IMR-90 (cell line): Measurements from ENCODE around the gene EMX2. TPM values are rescaled to one million over a fixed set of nuclear protein-coding genes. Genes with fewer than 3 reads are reported as not detected.

Experiments
- ATAC-seq: fragments of 200-7000 bp; cut with Tn5 transposase; 2 replicates; pipeline ENCODE4 v1.9.1; 2020; ENCODE audit warnings: low read depth, mild to moderate bottlenecking, moderate library complexity
- BruUV-seq: library from RNA; stranded (reverse); fragments of 400-500 nt; replicated peaks from 2 replicates; lab custom pipeline; 2021; lab: Mats Ljungman, UMichigan
- CTCF ChIA-PET: fragments of 300-600 bp; formaldehyde crosslinking; extraction: SDS; loops from one replicate; lab custom pipeline; 2021; ENCODE audit warnings: antibody characterized with exemption; lab: Yijun Ruan, JAX
- POLR2A ChIA-PET: fragments of 300-600 bp; sonication (Branson Sonifier 250); formaldehyde crosslinking; loops from one replicate; lab custom pipeline; 2022; ENCODE audit warnings: antibody characterized with exemption; ENCODE audit not compliant: unreplicated experiment; lab: Charles Lee
- DNase-seq: peaks from one replicate; pipeline ENCODE4 v3.0.0; 2013
- H2AFZ ChIP-seq: replicated peaks from 2 replicates; pipeline ENCODE3; 2013; ENCODE audit warnings: low read length, mild to moderate bottlenecking; ENCODE audit not compliant: poor library complexity
- H2AK5ac ChIP-seq: 2 replicates; pipeline ENCODE4 v1.6.1; 2013; ENCODE audit warnings: low read depth, low read length, inconsistent platforms
- H2AK9ac ChIP-seq: replicated peaks from 2 replicates; pipeline ENCODE3; 2013; ENCODE audit warnings: mild to moderate bottlenecking, low read depth, low read length, moderate library complexity; ENCODE audit not compliant: poor library complexity
- H2BK120ac ChIP-seq: 2 replicates; pipeline ENCODE4 v1.6.1; 2013; ENCODE audit warnings: low read depth, low read length, inconsistent platforms
- H2BK15ac ChIP-seq: 3 replicates; pipeline ENCODE4 v1.6.1; 2013; ENCODE audit warnings: low read depth, low read length, inconsistent platforms
- H2BK20ac ChIP-seq: 2 replicates; pipeline ENCODE4 v1.6.1; 2013; ENCODE audit warnings: low read depth, mild to moderate bottlenecking, inconsistent platforms, low read length, moderate library complexity
- H2BK5ac ChIP-seq: 2 replicates; pipeline ENCODE4 v1.6.1; 2013; ENCODE audit warnings: mild to moderate bottlenecking, low read depth, low read length, inconsistent platforms; ENCODE audit not compliant: poor library complexity, severe bottlenecking
- H3K14ac ChIP-seq: replicated peaks from 2 replicates; pipeline ENCODE4 v1.6.1; 2013; ENCODE audit warnings: low read depth, low read length, inconsistent platforms
- H3K18ac ChIP-seq: 2 replicates; pipeline ENCODE4 v1.6.1; 2013; ENCODE audit warnings: low read depth, low read length, control low read depth
- H3K23ac ChIP-seq: 2 replicates; pipeline ENCODE4 v1.6.1; 2013; ENCODE audit warnings: low read depth, low read length, inconsistent platforms
- H3K27ac ChIP-seq: 2 replicates; pipeline ENCODE4 v1.5.1; 2013; ENCODE audit warnings: mild to moderate bottlenecking, control low read depth, low read length; ENCODE audit not compliant: insufficient read depth
- H3K27me3 ChIP-seq: 2 replicates; pipeline ENCODE4 v1.6.1; 2013; ENCODE audit warnings: low read length; ENCODE audit not compliant: control insufficient read depth, insufficient read depth
- H3K36me3 ChIP-seq: 2 replicates; pipeline ENCODE4 v1.6.1; 2013; ENCODE audit warnings: low read length, mixed read lengths; ENCODE audit not compliant: control insufficient read depth, insufficient read depth
- H3K4ac ChIP-seq: 2 replicates; pipeline ENCODE4 v1.6.1; 2013; ENCODE audit warnings: low read depth, low read length, inconsistent platforms
- H3K4me1 ChIP-seq: 2 replicates; pipeline ENCODE4 v1.6.1; 2013; ENCODE audit warnings: low read length, mixed read lengths; ENCODE audit not compliant: control insufficient read depth, insufficient read depth
- H3K4me2 ChIP-seq: 2 replicates; pipeline ENCODE4 v1.6.1; 2013; ENCODE audit warnings: low read depth, mild to moderate bottlenecking, control low read depth, low read length, moderate library complexity
- H3K4me3 ChIP-seq: 2 replicates; pipeline ENCODE4 v1.5.1; 2013; ENCODE audit warnings: low read depth, mild to moderate bottlenecking, control low read depth, low read length, moderate library complexity; ENCODE audit not compliant: insufficient read depth
- H3K56ac ChIP-seq: 2 replicates; pipeline ENCODE4 v1.6.1; 2013; ENCODE audit warnings: low read length, inconsistent platforms; ENCODE audit not compliant: insufficient read depth; ENCODE audit errors: extremely low read depth
- H3K79me1 ChIP-seq, 2 experiments: 2 replicates each; pipeline ENCODE4 v1.6.1; 2013; ENCODE audit warnings: low read length in 2 of 2, inconsistent platforms in 1 of 2, low read depth in 1 of 2
- H3K9ac ChIP-seq: 2 replicates; pipeline ENCODE4 v1.6.1; 2013; ENCODE audit warnings: low read depth, low read length, control low read depth
- H3K9me1 ChIP-seq: 2 replicates; pipeline ENCODE4 v1.6.1; 2013; ENCODE audit warnings: low read length, inconsistent platforms; ENCODE audit not compliant: insufficient read depth
- H3K9me3 ChIP-seq: 2 replicates; pipeline ENCODE4 v1.6.1; 2013; ENCODE audit warnings: low read length; ENCODE audit not compliant: control insufficient read depth, insufficient read depth
- H4K20me1 ChIP-seq: 2 replicates; pipeline ENCODE4 v1.6.1; 2013; ENCODE audit warnings: low read length, inconsistent platforms; ENCODE audit not compliant: insufficient read depth
- H4K5ac ChIP-seq: 2 replicates; pipeline ENCODE4 v1.6.1; 2013; ENCODE audit warnings: mild to moderate bottlenecking, low read depth, low read length, control low read depth
- H4K8ac ChIP-seq, 2 experiments: 2 replicates each; pipeline ENCODE4 v1.6.1; 2013; ENCODE audit warnings: low read depth in 2 of 2, low read length in 2 of 2, control low read depth in 1 of 2, inconsistent platforms in 1 of 2
- H4K91ac ChIP-seq: 2 replicates; pipeline ENCODE4 v1.6.1; 2013; ENCODE audit warnings: low read depth, low read length, inconsistent platforms; ENCODE audit not compliant: insufficient read depth
- CEBPB ChIP-seq: IDR thresholded peaks from 2 replicates; pipeline ENCODE4 v1.6.1; 2012; ENCODE audit warnings: low read depth, low read length, improper control_type of control experiment
- CHD1 ChIP-seq: IDR thresholded peaks from 2 replicates; pipeline ENCODE4 v1.6.1; 2012; ENCODE audit warnings: low read depth, low read length, improper control_type of control experiment
- FOS ChIP-seq: fragments of 150-350 bp; IDR thresholded peaks from 2 replicates; pipeline ENCODE4 v1.6.1; 2016; ENCODE audit warnings: low read depth, low read length
- MAFK ChIP-seq: IDR thresholded peaks from 2 replicates; pipeline ENCODE4 v1.6.1; 2012; ENCODE audit warnings: low read depth, low read length, improper control_type of control experiment
- MAZ ChIP-seq: IDR thresholded peaks from 2 replicates; pipeline ENCODE4 v1.6.1; 2012; ENCODE audit warnings: low read depth, mild to moderate bottlenecking, low read length, improper control_type of control experiment, moderate library complexity, borderline replicate concordance
- NFE2L2 ChIP-seq: fragments of 150-350 bp; IDR thresholded peaks from 2 replicates; pipeline ENCODE4 v1.6.1; 2016; ENCODE audit warnings: low read depth, mild to moderate bottlenecking, low read length
- POLR2A ChIP-seq: IDR thresholded peaks from 2 replicates; pipeline ENCODE4 v1.6.1; 2012; ENCODE audit warnings: mild to moderate bottlenecking, low read depth, low read length
- RAD21 ChIP-seq: IDR thresholded peaks from 2 replicates; pipeline ENCODE4 v1.6.1; 2012; ENCODE audit warnings: low read length, improper control_type of control experiment
- RCOR1 ChIP-seq: IDR thresholded peaks from 2 replicates; pipeline ENCODE4 v1.6.1; 2012; ENCODE audit warnings: mild to moderate bottlenecking, low read length, improper control_type of control experiment; ENCODE audit not compliant: insufficient replicate concordance
- SMC3 ChIP-seq: fragments of 150-350 bp; IDR thresholded peaks from 2 replicates; pipeline ENCODE4 v1.6.1; 2016; ENCODE audit warnings: low read depth, mild to moderate bottlenecking, antibody characterized with exemption, low read length, moderate library complexity
- whole genome bisulfite sequencing, 2 experiments: methylation state at CpG; one replicate each; pipeline versions ENCODE4 v1.1.5 to v1.1.7; 2013; ENCODE audit warnings: missing lambda C conversion rate in 2 of 2; ENCODE audit not compliant: insufficient read length in 1 of 2; ENCODE audit errors: extremely low coverage in 2 of 2; 5-methylcytosine and 5-hydroxymethylcytosine counted together
- dilution Hi-C: fragments of 300-500 bp; cut with HindIII; formaldehyde crosslinking; loops from one replicate; pipeline ENCODE4 v1.14.3; 2018; ENCODE audit warnings: low sequenced_read_pairs; ENCODE audit not compliant: unreplicated experiment
- in situ Hi-C: fragments of 300-500 bp; cut with MboI; formaldehyde crosslinking; loops from 3 replicates; pipeline ENCODE4 v1.14.3; 2019; ENCODE audit warnings: low sequenced_read_pairs, inconsistent platforms, mixed read lengths
- intact Hi-C: fragments of 100-400 bp; cut with micrococcal nuclease; formaldehyde crosslinking; loops from 2 replicates; pipeline ENCODE4 v1.10.0; 2022
- polyA plus RNA-seq, 3 experiments: library from polyadenylated mRNA; depleted of rRNA; stranded (reverse); fragments of >200 nt; gene quantifications; 2 replicates each; pipeline ENCODE4 v1.2.3, GENCODE V29; 2012; ENCODE audit warnings: low replicate concordance in 1 of 3
- total RNA-seq: library from RNA; depleted of rRNA; stranded (reverse); fragments of >200 nt; gene quantifications from 2 replicates; pipeline ENCODE4 v1.2.3, GENCODE V29; 2012
- TF ChIP-seq, protein P1 (sequence below): fragments of 150-350 bp; IDR thresholded peaks from 2 replicates; pipeline ENCODE4 v1.6.1; 2017; ENCODE audit warnings: mild to moderate bottlenecking, antibody characterized with exemption, low read length, low read depth
- TF ChIP-seq, protein P2 (sequence below): fragments of 150-350 bp; IDR thresholded peaks from 2 replicates; pipeline ENCODE4 v1.6.1; 2016; ENCODE audit warnings: low read depth, mild to moderate bottlenecking, low read length, moderate library complexity, borderline replicate concordance

EMX2 gene
- total and polyA plus RNA-seq, 2 of the 4 experiments (the other 2 are of a cell fraction), result not detected

DNA sequence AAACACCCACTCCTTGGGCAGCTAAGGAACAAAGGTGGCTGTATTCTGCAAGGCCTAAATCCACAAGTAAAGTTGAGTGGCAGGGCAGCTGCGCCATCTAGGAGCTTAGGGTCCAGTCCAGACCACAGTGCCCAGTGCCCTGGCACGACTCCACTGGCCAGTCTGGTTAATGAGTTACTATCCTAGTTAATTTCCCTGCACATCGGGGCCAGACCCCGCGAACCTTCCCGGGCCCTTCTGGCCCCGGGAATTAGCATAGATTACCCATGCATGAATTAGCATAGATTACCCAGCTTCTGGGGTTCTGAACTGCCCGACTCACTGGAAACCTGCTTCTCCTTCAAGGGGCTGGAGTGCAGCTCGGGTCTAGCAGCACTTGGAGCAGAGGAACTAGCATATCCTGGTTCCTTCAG, 3.2 kb upstream of the EMX2 start:
- Histone ChIP-seq H2AFZ (no peak overlapping the region), H2BK15ac (no peak overlapping the region), H2BK5ac (no peak overlapping the region), H3K18ac (no peak overlapping the region), H3K4ac (no peak overlapping the region), H3K4me2 (no peak overlapping the region), H2AK9ac (no peak overlapping the region), H3K9me3 (peaks cover 3% of the 10 kb centered on the region; the same call in 1 of the 2 replicates), H4K91ac (no peak overlapping the region), H2AK5ac (no peak overlapping the region), H4K20me1 (no peaks in the 10 kb centered on the region), H3K23ac (no peak overlapping the region), H3K4me1 (peaks cover 2% of the 10 kb centered on the region; the same call in 1 of the 2 replicates), H4K8ac (no peak overlapping the region), H3K79me1 (no peaks in the 10 kb centered on the region), H2BK120ac (no peak overlapping the region), H3K9me1 (no peaks in the 10 kb centered on the region), H3K27me3 (peaks cover 92% of the 10 kb centered on the region), H3K36me3 (no peaks in the 10 kb centered on the region), H3K9ac (no peak overlapping the region), H3K14ac (no peak overlapping the region), H4K5ac (no peak overlapping the region), H3K27ac (no peak overlapping the region), H3K4me3 (no peak overlapping the region), H2BK20ac (no peak overlapping the region), H3K56ac (no peak overlapping the region)
- TF ChIP-seq CEBPB, result no peak
- no peak for TF ChIP-seq SMC3
- TF ChIP-seq, protein P1, sequence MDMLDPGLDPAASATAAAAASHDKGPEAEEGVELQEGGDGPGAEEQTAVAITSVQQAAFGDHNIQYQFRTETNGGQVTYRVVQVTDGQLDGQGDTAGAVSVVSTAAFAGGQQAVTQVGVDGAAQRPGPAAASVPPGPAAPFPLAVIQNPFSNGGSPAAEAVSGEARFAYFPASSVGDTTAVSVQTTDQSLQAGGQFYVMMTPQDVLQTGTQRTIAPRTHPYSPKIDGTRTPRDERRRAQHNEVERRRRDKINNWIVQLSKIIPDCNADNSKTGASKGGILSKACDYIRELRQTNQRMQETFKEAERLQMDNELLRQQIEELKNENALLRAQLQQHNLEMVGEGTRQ, result no peak
- TF ChIP-seq MAFK, result no peak
- no peak for TF ChIP-seq RAD21
- TF ChIP-seq, protein P2, sequence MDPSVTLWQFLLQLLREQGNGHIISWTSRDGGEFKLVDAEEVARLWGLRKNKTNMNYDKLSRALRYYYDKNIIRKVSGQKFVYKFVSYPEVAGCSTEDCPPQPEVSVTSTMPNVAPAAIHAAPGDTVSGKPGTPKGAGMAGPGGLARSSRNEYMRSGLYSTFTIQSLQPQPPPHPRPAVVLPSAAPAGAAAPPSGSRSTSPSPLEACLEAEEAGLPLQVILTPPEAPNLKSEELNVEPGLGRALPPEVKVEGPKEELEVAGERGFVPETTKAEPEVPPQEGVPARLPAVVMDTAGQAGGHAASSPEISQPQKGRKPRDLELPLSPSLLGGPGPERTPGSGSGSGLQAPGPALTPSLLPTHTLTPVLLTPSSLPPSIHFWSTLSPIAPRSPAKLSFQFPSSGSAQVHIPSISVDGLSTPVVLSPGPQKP, result no peak
- TF ChIP-seq CHD1, result no peak
- TF ChIP-seq RCOR1, result no peak
- TF ChIP-seq FOS, result no peak
- TF ChIP-seq NFE2L2, result no peak
- no peak for TF ChIP-seq MAZ
- no peak for TF ChIP-seq POLR2A
- CTCF ChIA-PET, result no interaction called here
- ATAC-seq, result no peak
- 6% methylated on average over 3 of the region's 9 CpGs; no CpG with 5 or more reads in 1 of the 2 experiments for WGBS, 2 experiments
- intact Hi-C loops (loop anchor here (10.0 kb wide), 1 partner anchor 505 kb away; the partner anchor contains the start of gene RAB11FIP2), in situ Hi-C loops (no loop called here), dilution Hi-C loops (no loop called here)
- POLR2A ChIA-PET, result no interaction called here
- no TSS peak for BruUV-seq
- no peak for DNase-seq
